Neural cell (in vitro differentiated cells): ENCODE measurements around the gene ZC3H4.
A peak's percentile ranks its signal among the peaks of the same experiment; 100 is the strongest.

Experiments
- CTCF ChIP-seq: fragments of 450-650 bp; IDR thresholded peaks from 2 replicates; pipeline ENCODE4 v1.5.1; 2014; ENCODE audit warnings: antibody characterized with exemption, mild to moderate bottlenecking, moderate library complexity; ENCODE audit not compliant: poor library complexity, severe bottlenecking
- REST ChIP-seq: IDR thresholded peaks from 2 replicates; pipeline ENCODE4 v1.6.1; 2012; ENCODE audit warnings: borderline replicate concordance

- TF ChIP-seq CTCF, result no peak
- peak; percentile 80 for TF ChIP-seq REST
These were observed 1.2 kb downstream of the ZC3H4 start for GRCh38 chr19:47112166-47112996.
